Immature natural killer cell (primary cell): ENCODE results near the gene KLHL29. TPM values are rescaled to one million over a fixed set of nuclear protein-coding genes. Genes with fewer than 3 reads are reported as not detected.

Source experiments
- DNase-seq, 3 donors: peaks; one replicate each; pipeline ENCODE4 v3.0.0; 2022; ENCODE audit warnings: mixed read lengths in 1 of 3
- H3K27ac Mint-ChIP-seq, 6 donors: one replicate each; pipeline ENCODE4 v1.8.0; 2020; ENCODE audit warnings: mixed read lengths in 6 of 6, mild to moderate bottlenecking in 5 of 6, inconsistent platforms in 4 of 6, moderate library complexity in 3 of 6
- H3K27me3 Mint-ChIP-seq, 3 donors: one replicate each; pipeline ENCODE4 v1.8.0; 2020 to 2021; ENCODE audit warnings: low read depth in 3 of 3, mild to moderate bottlenecking in 3 of 3, mixed read lengths in 3 of 3, moderate library complexity in 3 of 3, inconsistent platforms in 1 of 3
- H3K36me3 Mint-ChIP-seq, 3 donors: one replicate each; pipeline ENCODE4 v1.8.0; 2020; ENCODE audit warnings: mixed read lengths in 3 of 3, inconsistent platforms in 2 of 3, mild to moderate bottlenecking in 2 of 3
- H3K4me1 Mint-ChIP-seq, 2 donors: one replicate each; pipeline ENCODE4 v1.8.0; 2020; ENCODE audit warnings: inconsistent platforms in 2 of 2, mild to moderate bottlenecking in 2 of 2, mixed read lengths in 2 of 2, moderate library complexity in 1 of 2
- H3K4me3 Mint-ChIP-seq, 5 donors: one replicate each; pipeline ENCODE4 v1.8.0; 2020; ENCODE audit warnings: mild to moderate bottlenecking in 5 of 5, mixed read lengths in 5 of 5, inconsistent platforms in 3 of 5, moderate library complexity in 3 of 5
- H3K9me3 Mint-ChIP-seq, 6 donors: one replicate each; pipeline ENCODE4 v1.8.0; 2020; ENCODE audit warnings: mild to moderate bottlenecking in 6 of 6, mixed read lengths in 6 of 6, inconsistent platforms in 4 of 6, moderate library complexity in 3 of 6
- polyA plus RNA-seq, 3 donors: library from polyadenylated mRNA; unstranded; fragments of 300-500 nt; fragmentation: Illumina TruSeq; gene quantifications; one replicate each; pipeline ENCODE4 v1.2.3, GENCODE V29; 2021

The KLHL29 gene
- polyA plus RNA-seq, 3 donors from 2014 or later = 0.02 to 0.41 TPM; not detected in 1

DNA sequence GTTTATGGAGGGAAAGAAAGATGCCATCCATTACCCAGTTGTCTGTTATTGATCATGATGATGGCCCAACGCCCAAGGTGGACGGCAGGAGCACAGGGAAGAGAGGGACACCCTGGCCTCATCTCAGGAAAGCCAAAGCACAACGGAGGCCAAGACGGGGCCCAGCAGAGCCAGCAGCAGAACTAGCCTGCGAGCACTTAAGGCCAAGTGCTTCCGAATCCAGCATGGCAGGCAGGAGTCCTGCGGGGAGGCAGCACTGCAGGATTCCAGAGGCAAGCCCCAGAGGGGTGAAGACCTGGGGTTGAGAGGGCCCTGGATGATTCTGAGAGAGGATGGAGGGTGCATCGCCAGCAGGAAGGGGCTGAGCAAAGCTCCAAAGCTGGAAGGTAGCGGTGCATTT, 28.3 kb upstream of the KLHL29 start:
- peaks cover 1 to 10% (median 9%) of the 10 kb centered on the region in 3 donors for H3K27me3 Mint-ChIP-seq
- H3K27ac Mint-ChIP-seq = no peak overlapping the region
- DNase-seq = no peak
- H3K4me1 Mint-ChIP-seq = no peaks in the 10 kb centered on the region
- no peaks in the 10 kb centered on the region for H3K36me3 Mint-ChIP-seq
- no peaks in the 10 kb centered on the region for H3K9me3 Mint-ChIP-seq
- H3K4me3 Mint-ChIP-seq = no peak overlapping the region

DNA sequence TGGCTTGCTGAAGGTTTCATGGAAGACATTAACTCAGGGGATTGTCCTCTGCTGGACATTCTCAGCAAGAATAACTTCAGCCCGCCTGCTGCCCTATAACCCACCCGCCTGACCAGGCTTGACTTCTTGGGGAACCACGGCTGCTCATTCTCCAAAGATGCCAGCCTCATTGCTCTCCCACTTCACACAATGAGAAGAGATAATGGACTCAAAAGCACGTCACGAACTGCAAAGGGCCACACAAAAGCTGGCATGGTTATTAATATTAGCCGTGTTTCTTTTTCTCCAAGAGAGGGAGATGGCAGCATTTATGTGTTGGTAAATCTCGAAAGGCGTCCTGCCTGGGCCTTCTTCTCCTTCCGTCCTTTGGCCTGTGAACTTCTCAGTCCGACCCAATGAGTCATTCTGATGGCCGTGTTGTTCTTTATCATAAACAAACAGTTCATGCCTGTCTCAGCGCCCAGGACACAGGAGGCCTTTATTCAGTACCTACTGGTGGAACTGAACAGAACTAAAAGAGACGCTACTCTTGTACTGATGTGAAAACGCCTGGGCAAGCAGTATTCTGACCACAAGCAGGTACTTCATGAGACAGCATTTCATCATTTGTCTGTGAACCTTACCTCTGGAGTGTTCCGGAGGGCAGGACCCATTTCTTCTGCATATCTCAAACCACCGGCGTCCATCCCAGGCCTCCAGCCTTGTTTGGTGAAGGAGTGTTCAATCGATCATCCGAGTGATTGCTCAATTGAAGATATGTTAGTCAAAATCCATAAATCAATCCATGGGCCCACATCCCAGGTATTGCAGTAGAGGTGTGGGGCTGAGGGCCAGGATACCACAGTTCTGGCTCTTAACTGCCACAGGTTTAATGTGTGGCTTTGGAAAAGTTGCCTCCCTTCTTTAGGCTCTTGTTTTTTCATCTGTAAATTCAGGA, 25.1 kb upstream of the KLHL29 start:
- Mint-ChIP-seq H3K27me3 (peaks cover 1 to 6% (median 5%) of the 10 kb centered on the region in 3 donors), H3K4me1 (no peaks in the 10 kb centered on the region), H3K36me3 (no peaks in the 10 kb centered on the region), H3K4me3 (no peak overlapping the region), H3K27ac (no peak overlapping the region), H3K9me3 (no peaks in the 10 kb centered on the region)
- no peak for DNase-seq

DNA sequence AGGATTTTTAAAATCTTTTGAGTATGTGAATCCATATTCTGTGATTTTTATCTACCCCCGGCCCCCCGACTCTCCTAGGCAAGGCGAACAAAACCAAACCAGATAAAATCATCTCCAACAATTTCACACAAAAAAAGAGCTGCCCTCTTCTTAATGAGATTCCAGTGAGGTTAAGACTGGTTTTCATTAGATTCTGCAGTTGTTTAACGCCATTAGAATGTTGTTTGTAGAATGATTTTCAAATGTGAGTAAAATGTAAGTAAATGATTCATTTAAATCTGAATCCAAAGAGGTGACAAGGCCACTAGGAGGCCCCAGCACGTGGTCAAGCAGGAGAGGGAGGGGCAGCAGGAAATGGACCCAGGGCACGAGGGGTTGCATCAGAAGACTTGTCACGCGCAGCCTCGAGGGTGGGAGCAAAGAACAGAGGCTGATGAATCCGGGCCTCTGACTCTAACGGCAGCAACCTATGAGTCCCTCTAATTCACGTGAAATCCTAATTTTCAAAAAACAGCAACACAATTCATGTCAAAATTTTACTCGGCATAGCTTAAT, 24.3 kb upstream of the KLHL29 start:
- no peak for DNase-seq
- Mint-ChIP-seq H3K4me1 (no peaks in the 10 kb centered on the region), H3K27me3 (peaks cover 3 to 9% (median 5%) of the 10 kb centered on the region in 3 donors), H3K27ac (no peak overlapping the region), H3K4me3 (no peak overlapping the region), H3K36me3 (peaks cover 0 to 3% (median 0%) of the 10 kb centered on the region in 3 donors), H3K9me3 (no peaks in the 10 kb centered on the region)

DNA sequence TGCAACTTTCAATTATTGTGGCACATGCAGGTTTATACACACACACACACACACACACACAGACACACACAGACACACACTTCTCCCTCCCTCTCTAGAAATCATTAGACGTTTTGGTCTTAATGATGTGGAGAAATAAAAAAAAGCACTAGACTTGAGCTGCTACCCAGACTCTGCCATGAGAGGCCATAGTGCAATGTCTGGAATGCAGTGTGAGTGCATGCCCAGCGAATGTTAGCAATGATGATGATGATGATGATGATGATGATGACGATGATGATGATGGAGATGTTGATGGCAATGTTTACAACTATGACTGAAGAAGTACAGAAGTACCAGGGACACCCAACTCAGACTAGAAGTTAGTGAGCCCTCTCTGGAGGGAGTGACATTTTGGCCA, 23.8 kb upstream of the KLHL29 start:
- DNase-seq = no peak
- Mint-ChIP-seq H3K27me3 (peaks cover 3 to 12% (median 5%) of the 10 kb centered on the region in 3 donors), H3K36me3 (peaks cover 0 to 3% (median 0%) of the 10 kb centered on the region in 3 donors), H3K4me3 (no peak overlapping the region), H3K9me3 (no peaks in the 10 kb centered on the region), H3K4me1 (no peaks in the 10 kb centered on the region), H3K27ac (no peak overlapping the region)

DNA sequence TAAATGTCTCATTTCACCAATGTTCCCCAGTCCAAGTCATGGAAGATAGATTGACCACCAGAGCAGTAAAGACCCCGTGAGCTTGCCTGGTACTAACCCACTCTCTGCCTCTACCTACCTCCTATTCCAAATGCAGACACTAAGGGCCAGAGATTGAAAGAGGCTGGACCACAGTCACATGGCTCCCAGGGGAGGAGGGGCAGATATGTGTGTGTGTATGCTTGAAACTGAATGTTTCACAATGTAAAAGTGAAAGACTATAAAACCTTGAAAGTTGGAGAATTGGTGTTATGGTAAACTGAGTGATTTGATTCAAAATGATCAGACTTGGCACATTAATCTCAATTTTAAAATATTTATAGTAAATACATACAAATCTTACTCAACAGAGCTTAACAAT, 21.7 kb upstream of the KLHL29 start:
- Mint-ChIP-seq H3K27me3 (peaks cover 3 to 14% (median 3%) of the 10 kb centered on the region in 3 donors), H3K27ac (no peak overlapping the region)

DNA sequence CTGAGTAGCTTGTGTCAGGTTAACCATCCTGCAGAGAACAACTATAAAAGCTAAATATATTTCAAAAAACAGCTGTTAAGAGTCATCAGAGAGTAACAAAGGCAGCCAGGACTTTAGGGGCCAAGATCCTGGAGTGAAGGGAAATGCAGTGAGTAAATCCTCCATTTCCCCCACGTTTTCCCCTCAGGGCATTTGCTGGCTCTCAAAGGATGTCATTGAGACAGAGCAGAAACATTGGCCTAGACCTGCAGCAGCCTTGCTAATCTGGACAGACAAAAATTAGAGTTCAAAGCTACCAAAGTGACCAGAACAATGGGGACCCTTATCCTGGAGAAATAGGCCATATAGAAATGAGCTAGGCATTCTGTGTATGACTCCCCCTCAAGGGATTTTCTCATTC, 21.1 kb upstream of the KLHL29 start:
- H3K27ac Mint-ChIP-seq = no peak overlapping the region
- peaks cover 3 to 15% (median 3%) of the 10 kb centered on the region in 3 donors for H3K27me3 Mint-ChIP-seq
- H3K36me3 Mint-ChIP-seq = peaks cover 0 to 3% (median 0%) of the 10 kb centered on the region in 3 donors

More for the DNA sequence above, 21.7 kb upstream of the KLHL29 start:
- H3K9me3 Mint-ChIP-seq = no peaks in the 10 kb centered on the region
- no peaks in the 10 kb centered on the region for H3K4me1 Mint-ChIP-seq
- H3K36me3 Mint-ChIP-seq = peaks cover 0 to 3% (median 0%) of the 10 kb centered on the region in 3 donors
- H3K4me3 Mint-ChIP-seq = no peak overlapping the region
- DNase-seq = no peak

DNA sequence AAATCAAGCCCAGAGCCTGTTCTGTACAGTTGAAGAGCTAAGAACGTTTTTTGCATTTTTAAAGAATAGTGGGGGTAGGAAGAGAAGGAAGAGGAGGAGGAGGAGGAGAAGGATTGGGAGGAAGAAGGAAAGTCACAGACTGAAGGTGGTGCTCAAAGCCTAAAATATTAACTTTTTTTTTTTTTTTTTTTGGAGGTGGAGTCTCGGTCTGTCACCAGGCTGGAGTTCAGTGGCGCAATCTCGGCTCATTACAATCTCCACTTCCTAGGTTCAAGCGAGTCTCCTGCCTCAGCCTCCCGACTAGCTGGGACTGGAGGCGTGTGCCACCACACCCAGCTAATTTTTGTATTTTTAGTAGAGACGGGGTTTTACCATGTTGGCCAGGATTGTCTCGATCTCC, 18.3 kb upstream of the KLHL29 start:
- Mint-ChIP-seq H3K4me1 (no peaks in the 10 kb centered on the region), H3K36me3 (peaks cover 0 to 3% (median 0%) of the 10 kb centered on the region in 3 donors), H3K9me3 (no peaks in the 10 kb centered on the region), H3K27me3 (peaks cover 1 to 17% (median 1%) of the 10 kb centered on the region in 3 donors), H3K27ac (no peak overlapping the region), H3K4me3 (no peak overlapping the region)
- DNase-seq = no peak

More for the DNA sequence above, 21.1 kb upstream of the KLHL29 start:
- H3K9me3 Mint-ChIP-seq = no peaks in the 10 kb centered on the region
- no peaks in the 10 kb centered on the region for H3K4me1 Mint-ChIP-seq
- H3K4me3 Mint-ChIP-seq = no peak overlapping the region
- DNase-seq = no peak

DNA sequence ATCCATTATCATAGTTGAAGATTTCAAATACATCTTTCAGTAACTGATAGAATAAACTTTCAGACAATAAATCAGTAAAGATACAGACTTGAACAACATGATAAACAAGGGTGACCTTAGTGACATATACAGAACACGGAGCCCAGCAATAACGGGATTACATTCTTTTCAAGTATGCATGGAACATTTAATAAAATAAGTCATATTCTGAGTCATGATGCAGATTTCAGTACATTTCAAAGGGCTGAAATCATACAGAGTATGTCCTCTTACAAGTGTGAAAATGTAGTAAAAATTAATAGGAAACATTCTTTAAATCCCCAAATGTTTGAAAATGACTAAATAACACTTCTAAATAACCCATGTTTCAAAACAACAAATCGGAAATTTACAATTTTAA, 17.2 kb upstream of the KLHL29 start:
- Mint-ChIP-seq H3K9me3 (no peaks in the 10 kb centered on the region), H3K27ac (no peak overlapping the region), H3K36me3 (peaks cover 0 to 3% (median 0%) of the 10 kb centered on the region in 3 donors), H3K27me3 (peaks cover 1 to 14% (median 3%) of the 10 kb centered on the region in 3 donors), H3K4me1 (no peaks in the 10 kb centered on the region), H3K4me3 (no peak overlapping the region)
- DNase-seq = no peak

DNA sequence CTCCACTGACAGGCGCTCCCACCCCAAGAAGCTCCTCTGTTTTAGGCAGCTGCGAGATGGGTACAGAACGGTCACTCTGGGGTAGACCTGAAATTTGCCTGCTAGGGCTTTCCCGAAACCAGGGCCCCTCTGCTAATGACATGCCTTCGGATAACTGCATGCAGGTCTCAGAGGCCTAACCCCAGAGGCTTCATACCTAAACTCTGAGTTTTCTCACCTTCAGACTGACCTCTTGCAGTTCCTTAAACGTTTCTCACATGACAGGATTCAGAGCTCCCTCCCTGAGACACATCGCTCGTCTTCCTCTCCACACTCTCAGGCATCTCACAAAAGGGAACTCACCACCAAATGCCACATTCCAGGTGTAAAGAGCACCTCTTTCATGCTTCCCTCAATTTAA, 11.3 kb upstream of the KLHL29 start:
- Mint-ChIP-seq H3K27me3 (peaks cover 2 to 7% (median 6%) of the 10 kb centered on the region in 3 donors), H3K4me3 (no peak overlapping the region), H3K36me3 (no peaks in the 10 kb centered on the region), H3K4me1 (peaks cover 7 to 15% of the 10 kb centered on the region in 2 donors), H3K9me3 (peaks cover 0 to 2% (median 0%) of the 10 kb centered on the region in 6 donors), H3K27ac (no peak overlapping the region)
- no peak for DNase-seq

DNA sequence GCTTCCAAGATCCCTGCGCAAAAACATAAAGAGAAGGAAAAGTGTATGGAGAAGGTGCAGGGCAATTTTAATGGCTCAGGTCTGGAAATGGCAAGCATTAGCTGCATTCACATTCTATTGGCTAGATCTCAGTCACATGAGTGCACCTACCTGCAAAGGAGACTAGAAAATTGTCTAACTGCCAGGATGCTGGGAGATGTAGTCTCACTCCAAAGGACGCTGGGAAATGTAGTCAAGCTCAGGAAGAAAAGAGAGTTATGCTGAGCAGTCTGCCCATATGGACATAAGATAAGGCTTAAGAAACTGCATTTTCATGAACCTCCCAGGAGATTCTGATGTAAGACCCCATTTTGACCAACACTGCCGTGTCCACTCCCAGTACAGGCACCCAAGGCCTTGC, 9.5 kb upstream of the KLHL29 start:
- no peak overlapping the region for H3K27ac Mint-ChIP-seq
- DNase-seq = no peak
- H3K36me3 Mint-ChIP-seq = no peaks in the 10 kb centered on the region
- H3K9me3 Mint-ChIP-seq = peaks cover 0 to 2% (median 0%) of the 10 kb centered on the region in 6 donors
- H3K4me3 Mint-ChIP-seq = no peak overlapping the region
- peaks cover 3 to 9% (median 6%) of the 10 kb centered on the region in 3 donors for H3K27me3 Mint-ChIP-seq
- peaks cover 9 to 19% of the 10 kb centered on the region in 2 donors for H3K4me1 Mint-ChIP-seq

DNA sequence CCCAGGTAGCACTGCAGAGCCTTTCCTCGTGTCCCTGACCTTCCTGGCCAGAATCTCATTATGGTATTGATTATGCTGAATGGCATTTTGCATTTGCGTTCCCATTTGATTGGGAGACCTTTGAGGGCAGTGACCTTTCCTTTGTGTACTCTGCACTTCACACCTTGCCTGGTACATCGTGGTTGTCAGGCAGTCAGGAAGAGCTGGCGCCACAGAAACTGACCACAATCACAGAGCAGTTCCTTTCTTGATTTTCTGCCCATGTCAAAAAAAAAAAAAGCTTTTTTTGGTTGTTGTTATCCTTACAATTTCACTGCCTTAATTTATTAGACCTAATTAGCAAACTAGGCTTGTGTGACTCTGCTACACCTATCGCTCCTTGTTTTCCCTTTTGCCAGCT, 8.9 kb upstream of the KLHL29 start:
- Mint-ChIP-seq H3K27me3 (peaks cover 3 to 9% (median 6%) of the 10 kb centered on the region in 3 donors), H3K9me3 (peaks cover 0 to 2% (median 0%) of the 10 kb centered on the region in 6 donors), H3K4me3 (no peak overlapping the region), H3K27ac (no peak overlapping the region), H3K4me1 (peaks cover 13 to 25% of the 10 kb centered on the region in 2 donors), H3K36me3 (no peaks in the 10 kb centered on the region)
- DNase-seq = no peak

DNA sequence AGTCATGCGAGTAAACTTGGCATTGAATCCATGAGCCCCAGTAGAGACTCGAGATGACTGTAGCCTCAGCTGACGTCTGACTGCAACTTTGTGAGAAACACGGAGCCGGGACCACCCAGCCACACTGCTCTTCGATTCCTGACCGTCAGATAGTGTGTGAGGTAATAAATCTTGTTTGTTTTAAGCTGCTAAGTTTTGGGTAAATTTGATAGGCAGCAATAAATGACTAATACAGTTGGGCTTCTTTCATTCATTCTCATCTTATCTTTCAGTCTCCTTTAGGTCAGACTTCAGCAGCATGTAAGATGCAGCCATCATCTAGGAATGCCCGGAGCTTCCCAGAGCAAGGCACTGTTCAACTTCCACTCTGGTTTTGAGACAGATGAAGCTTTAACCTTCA, 8.0 kb upstream of the KLHL29 start:
- Mint-ChIP-seq H3K9me3 (peaks cover 0 to 2% (median 0%) of the 10 kb centered on the region in 6 donors), H3K4me1 (peaks cover 13 to 32% of the 10 kb centered on the region in 2 donors), H3K4me3 (no peak overlapping the region), H3K27ac (no peak overlapping the region), H3K27me3 (peaks cover 3 to 10% (median 6%) of the 10 kb centered on the region in 3 donors), H3K36me3 (no peaks in the 10 kb centered on the region)
- no peak for DNase-seq

DNA sequence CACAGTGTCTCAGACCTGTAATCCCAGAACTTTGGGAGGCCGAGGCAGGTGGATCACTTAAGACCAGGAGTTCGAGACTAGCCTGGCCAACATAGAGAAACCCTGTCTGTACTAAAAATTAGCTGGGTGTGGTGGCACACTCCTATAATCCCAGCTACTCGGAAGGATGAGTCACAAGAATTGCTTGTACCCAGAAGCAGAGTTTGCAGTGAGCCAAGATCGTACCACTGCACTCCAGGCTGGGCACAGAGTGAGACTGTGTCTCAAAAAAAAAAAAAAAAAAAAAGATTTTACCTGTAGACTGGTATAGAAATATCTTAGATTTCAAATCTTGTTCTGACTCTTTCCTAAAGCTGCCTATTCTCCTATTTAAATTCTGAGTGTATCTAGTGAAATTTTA, 7.2 kb upstream of the KLHL29 start:
- H3K36me3 Mint-ChIP-seq = no peaks in the 10 kb centered on the region
- peaks cover 0 to 2% (median 0%) of the 10 kb centered on the region in 6 donors for H3K9me3 Mint-ChIP-seq
- no peak for DNase-seq
- peaks cover 13 to 32% of the 10 kb centered on the region in 2 donors for H3K4me1 Mint-ChIP-seq
- no peak overlapping the region for H3K27ac Mint-ChIP-seq
- peaks cover 3 to 14% (median 4%) of the 10 kb centered on the region in 3 donors for H3K27me3 Mint-ChIP-seq
- H3K4me3 Mint-ChIP-seq = no peak overlapping the region

DNA sequence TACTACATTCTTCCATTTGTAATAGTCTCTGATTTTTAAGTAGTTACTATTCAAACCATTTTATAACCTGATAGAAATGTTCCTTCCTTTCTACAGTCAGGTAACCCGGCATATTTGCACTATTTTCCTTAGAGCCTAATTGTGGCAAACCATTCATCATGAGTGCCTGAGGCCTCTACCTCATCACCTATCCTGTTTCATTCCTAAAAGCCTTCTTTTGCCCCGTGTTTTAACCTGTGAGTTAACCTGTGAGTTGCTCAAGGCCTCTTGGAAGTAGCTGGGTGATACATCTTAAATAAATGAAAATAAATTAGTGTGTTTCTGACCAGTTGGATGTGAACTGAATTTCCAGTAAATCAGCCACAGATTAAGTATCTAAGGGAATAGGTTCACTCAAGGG, 6.5 kb upstream of the KLHL29 start:
- Mint-ChIP-seq H3K27me3 (peaks cover 2 to 16% (median 7%) of the 10 kb centered on the region in 3 donors), H3K9me3 (peaks cover 0 to 2% (median 0%) of the 10 kb centered on the region in 6 donors), H3K4me3 (no peak overlapping the region), H3K27ac (no peak overlapping the region), H3K4me1 (peaks cover 13 to 32% of the 10 kb centered on the region in 2 donors), H3K36me3 (no peaks in the 10 kb centered on the region)
- DNase-seq = no peak
